Neuronal stem cell (in vitro differentiated cells): ENCODE measurements around the gene FGF10.

Experiments
- DNase-seq: peaks from one replicate; pipeline ENCODE4 v3.0.0-alpha.2; 2013; ENCODE audit warnings: low spot score
- H2AFZ ChIP-seq: one replicate; pipeline ENCODE4 v1.6.1; 2013; ENCODE audit warnings: mild to moderate bottlenecking, low read length, inconsistent platforms
- H2AK5ac ChIP-seq: 2 replicates; pipeline ENCODE4 v1.6.1; 2013; ENCODE audit warnings: low read depth, mild to moderate bottlenecking, inconsistent platforms, low read length, moderate library complexity, mixed read lengths
- H2BK120ac ChIP-seq: 2 replicates; pipeline ENCODE4 v1.6.1; 2013; ENCODE audit warnings: low read depth, mild to moderate bottlenecking, inconsistent platforms, low read length, moderate library complexity, mixed read lengths
- H2BK12ac ChIP-seq: one replicate; pipeline ENCODE4 v1.6.1; 2013; ENCODE audit warnings: low read length, inconsistent platforms
- H2BK15ac ChIP-seq: 2 replicates; pipeline ENCODE4 v1.6.1; 2013; ENCODE audit warnings: mild to moderate bottlenecking, low read length, inconsistent platforms, mixed read lengths
- H2BK5ac ChIP-seq: one replicate; pipeline ENCODE4 v1.6.1; 2013; ENCODE audit warnings: inconsistent platforms, mild to moderate bottlenecking, low read length, moderate library complexity
- H3K14ac ChIP-seq: one replicate; pipeline ENCODE4 v1.6.1; 2013; ENCODE audit warnings: low read length, inconsistent platforms
- H3K18ac ChIP-seq: 2 replicates; pipeline ENCODE4 v1.6.1; 2013; ENCODE audit warnings: low read length, inconsistent platforms
- H3K23ac ChIP-seq: 2 replicates; pipeline ENCODE4 v1.6.1; 2013; ENCODE audit warnings: low read depth, mild to moderate bottlenecking, mixed read lengths, low read length, inconsistent platforms; ENCODE audit not compliant: poor library complexity
- H3K27ac ChIP-seq: replicated peaks from 3 replicates; pipeline ENCODE4 v1.5.1; 2013; ENCODE audit warnings: low read length, inconsistent platforms
- H3K27me3 ChIP-seq, 3 experiments: 2 replicates each; pipeline ENCODE4 v1.6.1; 2013; ENCODE audit warnings: low read length in 3 of 3, mild to moderate bottlenecking in 2 of 3, inconsistent platforms in 1 of 3, low read depth in 1 of 3, mixed read lengths in 1 of 3, moderate library complexity in 1 of 3; ENCODE audit not compliant: control insufficient read depth in 3 of 3, insufficient read depth in 3 of 3
- H3K36me3 ChIP-seq, 2 donors: replicated peaks in 1 of 2; 2 replicates each; pipeline ENCODE4 v1.6.1; 2013; ENCODE audit warnings: low read length in 2 of 2; ENCODE audit not compliant: control insufficient read depth in 2 of 2, insufficient read depth in 2 of 2
- H3K4ac ChIP-seq: 2 replicates; pipeline ENCODE4 v1.6.1; 2013; ENCODE audit warnings: inconsistent platforms, mild to moderate bottlenecking, low read length, moderate library complexity
- H3K4me1 ChIP-seq, 2 donors: 1 replicate in 1 of 2; 2 replicates in 1 of 2; pipeline ENCODE4 v1.6.1; 2013; ENCODE audit warnings: low read length in 2 of 2, low read depth in 1 of 2; ENCODE audit not compliant: control insufficient read depth in 2 of 2, insufficient read depth in 1 of 2
- H3K4me2 ChIP-seq: one replicate; pipeline ENCODE4 v1.6.1; 2013; ENCODE audit warnings: mild to moderate bottlenecking, low read length, inconsistent platforms; ENCODE audit not compliant: insufficient read depth, poor library complexity, severe bottlenecking
- H3K4me3 ChIP-seq, 2 donors: 2 replicates each; pipeline ENCODE4 v1.5.1; 2013; ENCODE audit warnings: low read length in 2 of 2, mild to moderate bottlenecking in 2 of 2, inconsistent platforms in 1 of 2, moderate library complexity in 1 of 2
- H3K79me1 ChIP-seq: one replicate; pipeline ENCODE4 v1.6.1; 2013; ENCODE audit warnings: low read depth, mild to moderate bottlenecking, inconsistent platforms, low read length, moderate library complexity
- H3K9ac ChIP-seq: one replicate; pipeline ENCODE4 v1.6.1; 2013; ENCODE audit warnings: mild to moderate bottlenecking, low read depth, low read length, inconsistent platforms; ENCODE audit not compliant: poor library complexity
- H3K9me3 ChIP-seq, 2 donors: replicated peaks in 1 of 2; 2 replicates each; pipeline versions ENCODE3 to v1.6.1; 2013; ENCODE audit warnings: low read length in 2 of 2, mild to moderate bottlenecking in 2 of 2, inconsistent platforms in 1 of 2, low read depth in 1 of 2, mixed read lengths in 1 of 2, moderate library complexity in 1 of 2; ENCODE audit not compliant: control insufficient read depth in 2 of 2, insufficient read depth in 1 of 2
- H4K8ac ChIP-seq: one replicate; pipeline ENCODE4 v1.6.1; 2013; ENCODE audit warnings: low read depth, mild to moderate bottlenecking, inconsistent platforms, low read length, moderate library complexity
- H4K91ac ChIP-seq: one replicate; pipeline ENCODE4 v1.6.1; 2013; ENCODE audit warnings: low read length, low read depth, mild to moderate bottlenecking, inconsistent platforms; ENCODE audit not compliant: poor library complexity
- WGBS, 2 donors: extraction: QIAGEN DNeasy Blood & Tissue Kit; methylation state at CpG; one replicate each; pipeline ENCODE4 v1.1.7; 2013; ENCODE audit warnings: missing lambda C conversion rate in 2 of 2, mixed read lengths in 1 of 2; ENCODE audit not compliant: insufficient read length in 2 of 2, insufficient replicate concordance in 1 of 2; ENCODE audit errors: extremely low coverage in 2 of 2; 5-methylcytosine and 5-hydroxymethylcytosine counted together

FGF10 gene

GRCh38 chr5:44260793-44261192 lies 128.4 kb downstream of the FGF10 start:
- H2AFZ ChIP-seq = no peak overlapping the region
- no peak overlapping the region for H2BK120ac ChIP-seq
- no peaks in the 10 kb centered on the region for H3K9me3 ChIP-seq
- no peak overlapping the region for H3K18ac ChIP-seq
- H3K36me3 ChIP-seq = no peaks in the 10 kb centered on the region
- no peak overlapping the region for H2BK5ac ChIP-seq
- H2BK12ac ChIP-seq = no peak overlapping the region
- H4K91ac ChIP-seq = no peak overlapping the region
- no peak overlapping the region for H3K14ac ChIP-seq
- H3K27me3 ChIP-seq = no peaks in the 10 kb centered on the region
- H3K4me3 ChIP-seq = no peak overlapping the region
- H3K4ac ChIP-seq = no peak overlapping the region
- H2AK5ac ChIP-seq = no peak overlapping the region
- no peaks in the 10 kb centered on the region for H3K79me1 ChIP-seq
- no peak for DNase-seq
- H3K27ac ChIP-seq = no peak overlapping the region
- no peak overlapping the region for H3K4me2 ChIP-seq
- no peak overlapping the region for H4K8ac ChIP-seq
- no peak overlapping the region for H2BK15ac ChIP-seq
- H3K9ac ChIP-seq = no peak overlapping the region
- H3K23ac ChIP-seq = no peak overlapping the region
- peaks cover 1 to 7% of the 10 kb centered on the region in 2 donors for H3K4me1 ChIP-seq

- Histone ChIP-seq H3K79me1 (no peaks in the 10 kb centered on the region), H2BK15ac (no peak overlapping the region), H3K4me1 (no peaks in the 10 kb centered on the region), H2AFZ (peak overlapping the region; percentile 50), H3K23ac (no peak overlapping the region), H4K91ac (no peak overlapping the region), H3K36me3 (no peaks in the 10 kb centered on the region), H2BK5ac (no peak overlapping the region), H3K4me2 (no peak overlapping the region), H3K4me3 (no peak overlapping the region), H3K27ac (no peak overlapping the region), H3K14ac (no peak overlapping the region), H3K9me3 (no peaks in the 10 kb centered on the region), H3K9ac (no peak overlapping the region), H2BK12ac (no peak overlapping the region), H3K4ac (no peak overlapping the region), H2AK5ac (no peak overlapping the region), H3K18ac (no peak overlapping the region), H2BK120ac (no peak overlapping the region), H3K27me3 (no peaks in the 10 kb centered on the region), H4K8ac (no peak overlapping the region)
- DNase-seq = no peak
- no CpG with 5 or more reads among the region's 4 CpGs for WGBS, 2 donors
Observed at GRCh38 chr5:44257653-44258365, 131.4 kb downstream of the FGF10 start.

GRCh38 chr5:44257221-44257620 lies 132.0 kb downstream of the FGF10 start:
- WGBS, 2 donors = no CpG with 5 or more reads among the region's 3 CpGs
- H3K9ac ChIP-seq = no peak overlapping the region

More at GRCh38 chr5:44257221-44257620, 132.0 kb downstream of the FGF10 start:
- Histone ChIP-seq H3K4me2 (no peak overlapping the region), H2BK5ac (no peak overlapping the region), H3K9me3 (no peaks in the 10 kb centered on the region), H3K14ac (no peak overlapping the region), H2AK5ac (no peak overlapping the region), H3K27ac (no peak overlapping the region), H4K8ac (no peak overlapping the region), H2BK15ac (no peak overlapping the region), H4K91ac (no peak overlapping the region), H3K36me3 (no peaks in the 10 kb centered on the region), H2BK120ac (no peak overlapping the region), H3K18ac (no peak overlapping the region), H2AFZ (peak overlapping the region; percentile 50), H3K4me1 (no peaks in the 10 kb centered on the region), H3K79me1 (no peaks in the 10 kb centered on the region), H2BK12ac (no peak overlapping the region), H3K4me3 (no peak overlapping the region), H3K4ac (no peak overlapping the region), H3K27me3 (no peaks in the 10 kb centered on the region), H3K23ac (no peak overlapping the region)
- DNase-seq = no peak
